Left lung (tissue), 10 donors: Measurements from ENCODE around the gene PFN2. TPM values are rescaled to one million over a fixed set of nuclear protein-coding genes. Genes with fewer than 3 reads are reported as not detected.
"Not testable (repeated sequence)": the region's sequence is repeated elsewhere in the genome, so short reads cannot be mapped to it uniquely, and the experiment has no call there.

Experiments
- ATAC-seq: fragments of 200-7000 bp; cut with Tn5 transposase; one replicate; pipeline ENCODE4 v1.9.1; 2020; ENCODE audit warnings: moderate library complexity
- DNase-seq, 4 donors: peaks; one replicate each; pipeline ENCODE4 v3.0.0-alpha.2; 2013 to 2020
- H3K27ac ChIP-seq, 2 donors: fragments of 200-600 bp; sonication (generic) in 1 of 2; one replicate each; pipeline versions ENCODE4 v1.5.0 to v1.8.0; 2020 to 2021
- H3K27me3 ChIP-seq, 2 donors: fragments of 200-600 bp; sonication (generic) in 1 of 2; one replicate each; pipeline versions ENCODE4 v1.5.0 to v1.8.0; 2020 to 2021
- H3K36me3 ChIP-seq, 2 donors: fragments of 200-600 bp; sonication (generic) in 1 of 2; one replicate each; pipeline versions ENCODE4 v1.5.0 to v1.8.0; 2020 to 2021
- H3K4me1 ChIP-seq, 2 donors: fragments of 200-600 bp; one replicate each; pipeline ENCODE4 v1.8.0; 2021
- H3K4me3 ChIP-seq, 2 donors: fragments of 200-600 bp; sonication (generic) in 1 of 2; one replicate each; pipeline versions ENCODE4 v1.5.0 to v1.8.0; 2020 to 2021; ENCODE audit warnings: mild to moderate bottlenecking in 1 of 2
- H3K9me3 ChIP-seq, 2 donors: fragments of 200-600 bp; sonication (generic) in 1 of 2; one replicate each; pipeline versions ENCODE4 v1.5.0 to v1.8.0; 2020 to 2021
- intact Hi-C, 2 donors: fragments of 100-400 bp; cut with DNase I; formaldehyde crosslinking; loops; one replicate each; pipeline versions ENCODE4 v1.11.2 to v1.14.2; 2022
- polyA plus RNA-seq, 6 donors: library from polyadenylated mRNA; unstranded; fragments of 120-200 nt; gene quantifications; one replicate each; pipeline ENCODE4 v1.2.1, GENCODE V29; 2013; ENCODE audit not compliant: insufficient read length in 6 of 6
- total RNA-seq, 2 donors: library from RNA; stranded (reverse); fragmentation: NEBNext Ultra II Directional; extraction: Animal tissue kit (Norgen Biotek cat#: 25700); gene quantifications; one replicate each; pipeline ENCODE4 v1.2.1, GENCODE V29; 2021
- TF ChIP-seq, protein P1 (sequence below), 2 donors: fragments of 200-600 bp; sonication (generic) in 1 of 2; IDR thresholded peaks; one replicate each; pipeline versions ENCODE4 v1.5.0 to v1.8.0; 2021; ENCODE audit warnings: antibody characterized with exemption in 2 of 2
- donor health status: DM: no; HTN: yes; CAD: no.
- donor health status: DM: no; HTN: no; CAD: no.

Gene PFN2
- total and polyA plus RNA-seq, 8 donors = 47.5 to 286 (median 255) TPM

- Histone ChIP-seq H3K4me1 (no peaks in the 10 kb centered on the region), H3K4me3 (no peak overlapping the region), H3K36me3 (no peaks in the 10 kb centered on the region), H3K9me3 (peaks cover 0 to 18% of the 10 kb centered on the region in 2 donors), H3K27ac (no peak overlapping the region), H3K27me3 (no peaks in the 10 kb centered on the region)
- TF ChIP-seq, protein P1, sequence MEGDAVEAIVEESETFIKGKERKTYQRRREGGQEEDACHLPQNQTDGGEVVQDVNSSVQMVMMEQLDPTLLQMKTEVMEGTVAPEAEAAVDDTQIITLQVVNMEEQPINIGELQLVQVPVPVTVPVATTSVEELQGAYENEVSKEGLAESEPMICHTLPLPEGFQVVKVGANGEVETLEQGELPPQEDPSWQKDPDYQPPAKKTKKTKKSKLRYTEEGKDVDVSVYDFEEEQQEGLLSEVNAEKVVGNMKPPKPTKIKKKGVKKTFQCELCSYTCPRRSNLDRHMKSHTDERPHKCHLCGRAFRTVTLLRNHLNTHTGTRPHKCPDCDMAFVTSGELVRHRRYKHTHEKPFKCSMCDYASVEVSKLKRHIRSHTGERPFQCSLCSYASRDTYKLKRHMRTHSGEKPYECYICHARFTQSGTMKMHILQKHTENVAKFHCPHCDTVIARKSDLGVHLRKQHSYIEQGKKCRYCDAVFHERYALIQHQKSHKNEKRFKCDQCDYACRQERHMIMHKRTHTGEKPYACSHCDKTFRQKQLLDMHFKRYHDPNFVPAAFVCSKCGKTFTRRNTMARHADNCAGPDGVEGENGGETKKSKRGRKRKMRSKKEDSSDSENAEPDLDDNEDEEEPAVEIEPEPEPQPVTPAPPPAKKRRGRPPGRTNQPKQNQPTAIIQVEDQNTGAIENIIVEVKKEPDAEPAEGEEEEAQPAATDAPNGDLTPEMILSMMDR (IDR thresholded peaks at IDR 0.05) = no peak
- DNase-seq (no peak), ATAC-seq (no peak)
- intact Hi-C loops = no loop called here
Measured at GRCh38 chr3:149998946-149999345, 28.3 kb upstream of the PFN2 start.

- peaks cover 0 to 18% of the 10 kb centered on the region in 2 donors for H3K9me3 ChIP-seq
- no peak for DNase-seq
- intact Hi-C loops = no loop called here
- H3K4me1 ChIP-seq = no peaks in the 10 kb centered on the region
- no peaks in the 10 kb centered on the region for H3K36me3 ChIP-seq
- TF ChIP-seq, protein P1 (IDR thresholded peaks at IDR 0.05) = no peak
- ATAC-seq = no peak
- no peaks in the 10 kb centered on the region for H3K27me3 ChIP-seq
- no peak overlapping the region for H3K4me3 ChIP-seq
- no peak overlapping the region for H3K27ac ChIP-seq
Measured at GRCh38 chr3:149992416-149993058, 21.8 kb upstream of the PFN2 start.

DNA sequence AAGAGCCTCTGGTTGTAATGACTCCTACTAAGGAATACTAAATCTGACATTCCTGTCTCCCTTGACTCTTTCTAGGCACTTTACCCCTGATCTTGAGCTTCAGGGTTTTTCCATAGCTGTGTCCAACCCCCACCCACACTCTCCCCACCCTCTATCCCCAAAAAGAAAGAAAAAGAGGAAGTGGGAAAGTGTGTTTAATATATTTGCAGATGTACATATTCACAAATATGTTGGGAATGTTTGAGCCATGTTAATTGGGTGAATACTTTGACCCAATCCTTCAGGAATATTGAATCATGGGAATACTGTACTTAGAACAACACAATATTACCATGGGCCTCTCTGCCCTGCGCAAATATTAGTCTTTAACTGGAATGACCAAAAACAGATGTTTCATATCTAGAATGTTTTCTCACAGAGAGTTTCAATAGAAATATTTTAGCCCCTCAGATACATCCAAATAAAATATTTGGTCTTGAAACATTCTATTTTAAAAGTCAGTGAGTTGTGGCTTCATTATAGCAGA is 19.8 kb upstream of the PFN2 start:
- Histone ChIP-seq H3K9me3 (peaks cover 0 to 13% of the 10 kb centered on the region in 2 donors), H3K36me3 (no peaks in the 10 kb centered on the region), H3K27ac (no peak overlapping the region), H3K4me3 (no peak overlapping the region), H3K4me1 (no peaks in the 10 kb centered on the region), H3K27me3 (no peaks in the 10 kb centered on the region)
- intact Hi-C loops = no loop called here
- TF ChIP-seq, protein P1 (IDR thresholded peaks at IDR 0.05) = no peak
- DNase-seq (no peak), ATAC-seq (no peak)

DNA sequence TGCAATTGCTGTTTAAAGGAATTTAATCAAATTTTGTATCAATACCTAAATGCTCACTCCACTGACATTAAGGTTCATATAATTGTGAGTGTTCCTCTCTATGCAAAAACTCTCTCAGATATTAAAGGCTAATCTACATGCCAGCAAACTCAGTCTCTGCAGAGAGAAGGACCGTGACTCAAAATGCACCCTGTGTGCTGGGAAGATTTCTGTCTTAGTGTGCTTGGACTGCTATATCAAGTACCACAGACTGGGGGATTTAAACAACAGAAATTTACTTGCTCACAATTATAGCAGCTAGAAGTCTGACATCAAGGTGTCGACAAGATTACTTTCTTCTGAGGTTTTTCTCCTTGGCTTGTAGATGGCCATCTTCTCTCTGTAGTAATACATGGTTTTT is 18.6 kb upstream of the PFN2 start:
- intact Hi-C loops = no loop called here
- Histone ChIP-seq H3K27ac (no peak overlapping the region), H3K27me3 (no peaks in the 10 kb centered on the region), H3K36me3 (no peaks in the 10 kb centered on the region), H3K4me3 (no peak overlapping the region), H3K9me3 (peaks cover 0 to 2% of the 10 kb centered on the region in 2 donors), H3K4me1 (no peaks in the 10 kb centered on the region)
- DNase-seq (no peak), ATAC-seq (no peak)
- TF ChIP-seq, protein P1 (IDR thresholded peaks at IDR 0.05) = no peak

DNA sequence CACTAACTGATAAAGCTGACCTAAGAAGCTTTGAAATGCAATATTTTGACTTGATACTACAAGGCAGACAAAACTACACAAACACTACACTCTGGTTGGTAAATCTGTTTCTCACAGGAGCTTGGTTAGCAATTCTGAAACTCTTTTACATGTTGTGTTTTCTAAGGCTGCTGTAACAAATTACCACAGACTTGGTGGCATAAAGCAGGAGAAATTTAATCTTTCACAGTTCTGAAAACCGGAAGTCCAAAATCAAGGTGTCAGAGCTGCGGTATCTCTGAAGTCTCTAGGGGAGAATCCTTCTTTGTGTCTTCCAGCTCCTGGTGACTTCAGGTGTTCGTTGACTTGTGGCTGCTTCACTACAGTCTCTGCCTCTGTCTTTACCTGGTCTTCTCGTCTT is 12.9 kb upstream of the PFN2 start:
- intact Hi-C loops = no loop called here
- no peak overlapping the region for H3K27ac ChIP-seq
- DNase-seq (no peak), ATAC-seq (no peak)
- H3K4me3 ChIP-seq = no peak overlapping the region
- H3K27me3 ChIP-seq = no peaks in the 10 kb centered on the region
- H3K36me3 ChIP-seq = no peaks in the 10 kb centered on the region
- TF ChIP-seq, protein P1 (IDR thresholded peaks at IDR 0.05) = no peak
- H3K9me3 ChIP-seq = no peaks in the 10 kb centered on the region
- no peaks in the 10 kb centered on the region for H3K4me1 ChIP-seq

GRCh38 chr3:149983053-149983452 is 12.4 kb upstream of the PFN2 start:
- DNase-seq, ATAC-seq, H3K36me3 ChIP-seq, H3K4me1 ChIP-seq, H3K4me3 ChIP-seq, intact Hi-C loops, H3K27me3 ChIP-seq, H3K9me3 ChIP-seq, H3K27ac ChIP-seq: not testable (repeated sequence)

DNA sequence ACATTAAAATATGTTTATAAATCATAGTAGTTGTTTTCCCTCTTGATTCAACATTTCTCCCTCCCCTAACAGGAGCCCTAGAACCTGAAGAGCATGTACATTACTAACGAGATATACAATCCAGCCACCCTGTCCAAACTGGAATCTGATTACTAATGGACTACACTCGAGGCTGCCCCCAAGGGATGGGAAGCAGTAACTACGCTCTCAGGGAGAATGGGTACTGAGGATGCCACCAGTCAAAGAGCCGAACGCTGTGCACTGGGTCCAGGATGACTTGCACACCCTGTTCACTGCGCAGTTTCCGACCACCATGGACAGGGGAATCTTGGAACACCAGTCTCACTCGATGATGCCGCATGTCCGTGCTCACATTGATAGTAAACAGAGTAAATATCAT is 11.3 kb upstream of the PFN2 start:
- H3K9me3 ChIP-seq, H3K27ac ChIP-seq, H3K27me3 ChIP-seq, H3K4me3 ChIP-seq, intact Hi-C loops, H3K36me3 ChIP-seq, DNase-seq, H3K4me1 ChIP-seq: not testable (repeated sequence)
- peak; percentile 82 for ATAC-seq
